ENCODE measurements around the gene TSPAN6. TPM values are rescaled to one million over a fixed set of nuclear protein-coding genes. Genes with fewer than 3 reads are reported as not detected.

TSPAN6 gene
- total and polyA plus RNA-seq, 2 donors (not counting 1 experiment from before 2014, with no cell fraction given), result 29.2 to 34.1 TPM

DNA sequence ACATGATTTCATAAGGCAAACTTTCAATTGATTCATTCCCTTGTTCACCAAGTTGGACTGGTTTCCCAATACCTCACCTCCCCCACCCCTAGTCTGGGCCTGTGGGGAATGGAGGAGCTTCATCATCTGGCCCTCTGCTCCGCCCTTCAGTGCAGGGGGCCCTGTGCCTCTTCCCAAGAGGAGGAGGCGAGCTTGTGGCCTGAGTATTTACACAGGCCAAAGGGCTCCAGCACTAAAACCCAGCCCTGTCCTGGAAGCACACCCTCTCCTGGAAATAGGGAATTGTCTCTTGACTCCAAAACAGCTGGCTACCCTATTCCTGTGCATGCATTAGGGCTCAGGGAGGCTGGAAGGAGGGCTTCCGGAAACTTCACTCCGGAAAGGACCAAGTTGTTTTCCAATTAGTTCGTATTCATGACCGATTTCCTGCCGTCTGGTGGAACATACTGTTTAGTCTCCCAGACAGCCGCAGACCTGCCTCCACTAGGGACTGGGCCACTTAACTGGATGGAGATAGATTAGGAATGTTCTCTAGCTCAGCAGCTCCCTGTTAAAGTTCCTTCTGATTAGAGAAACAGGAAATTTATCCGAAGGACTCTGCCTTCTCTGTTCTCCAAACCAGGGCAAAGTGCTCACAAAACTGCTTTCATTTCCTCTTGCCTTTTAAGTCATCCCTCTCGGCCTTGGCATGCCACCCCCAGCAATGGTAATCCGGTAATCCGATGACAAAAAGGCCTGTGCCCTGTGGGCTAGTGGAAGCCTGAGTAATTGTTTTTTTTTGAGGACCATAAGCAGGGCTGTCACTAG is 13.1 kb upstream of the TSPAN6 start:
- Histone ChIP-seq H3K4me2 (ENCODE audit: extremely low read depth, insufficient read depth, low read length) (peak overlapping the region; percentile 83), H3K79me2 (ENCODE audit: control insufficient read depth, insufficient read depth, low read length) (peaks cover 7% of the 10 kb centered on the region), H2AFZ (ENCODE audit: low read length) (no peak overlapping the region), H3K4me3 (replicated peaks in 1 of 4; ENCODE audit: control extremely low read depth in 1 of 4, insufficient read depth in 1 of 4, low read depth in 3 of 4, low read length in 4 of 4) (peak overlapping the region in 3 of 4 experiments; percentile 2 to 27 (median 17)), H3K27ac (ENCODE audit: insufficient read depth, low read length) (peak overlapping the region; percentile 94), H3K36me3 (ENCODE audit: control insufficient read depth, insufficient read depth, low read length) (no peaks in the 10 kb centered on the region), H4K20me1 (ENCODE audit: control insufficient read depth, extremely low read depth, insufficient read depth, low read length) (no peaks in the 10 kb centered on the region), H3K27me3 (ENCODE audit: control insufficient read depth, insufficient read depth, low read length) (no peaks in the 10 kb centered on the region), H3K4me1 (ENCODE audit: control insufficient read depth, extremely low read depth, insufficient read depth, low read length) (peaks cover 28% of the 10 kb centered on the region), H3K9ac (ENCODE audit: insufficient read depth, low read length) (peak overlapping the region; percentile 62), H3K9me3 (ENCODE audit: control insufficient read depth, insufficient read depth, low read depth, low read length) (no peaks in the 10 kb centered on the region)
- TF ChIP-seq EZH2 (IDR thresholded peaks at IDR 0.05; ENCODE audit: low read length, missing control alignments), result no peak
- TF ChIP-seq, protein P1, sequence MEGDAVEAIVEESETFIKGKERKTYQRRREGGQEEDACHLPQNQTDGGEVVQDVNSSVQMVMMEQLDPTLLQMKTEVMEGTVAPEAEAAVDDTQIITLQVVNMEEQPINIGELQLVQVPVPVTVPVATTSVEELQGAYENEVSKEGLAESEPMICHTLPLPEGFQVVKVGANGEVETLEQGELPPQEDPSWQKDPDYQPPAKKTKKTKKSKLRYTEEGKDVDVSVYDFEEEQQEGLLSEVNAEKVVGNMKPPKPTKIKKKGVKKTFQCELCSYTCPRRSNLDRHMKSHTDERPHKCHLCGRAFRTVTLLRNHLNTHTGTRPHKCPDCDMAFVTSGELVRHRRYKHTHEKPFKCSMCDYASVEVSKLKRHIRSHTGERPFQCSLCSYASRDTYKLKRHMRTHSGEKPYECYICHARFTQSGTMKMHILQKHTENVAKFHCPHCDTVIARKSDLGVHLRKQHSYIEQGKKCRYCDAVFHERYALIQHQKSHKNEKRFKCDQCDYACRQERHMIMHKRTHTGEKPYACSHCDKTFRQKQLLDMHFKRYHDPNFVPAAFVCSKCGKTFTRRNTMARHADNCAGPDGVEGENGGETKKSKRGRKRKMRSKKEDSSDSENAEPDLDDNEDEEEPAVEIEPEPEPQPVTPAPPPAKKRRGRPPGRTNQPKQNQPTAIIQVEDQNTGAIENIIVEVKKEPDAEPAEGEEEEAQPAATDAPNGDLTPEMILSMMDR (conservative IDR thresholded peaks at IDR 0.05 in 1 of 2, IDR thresholded peaks at IDR 0.05 in 1 of 2; ENCODE audit: low read depth in 1 of 2, low read length in 2 of 2), result no peak
- peak; percentile 91 to 96 for DNase-seq (ENCODE audit: low read depth in 2 of 2)

DNA sequence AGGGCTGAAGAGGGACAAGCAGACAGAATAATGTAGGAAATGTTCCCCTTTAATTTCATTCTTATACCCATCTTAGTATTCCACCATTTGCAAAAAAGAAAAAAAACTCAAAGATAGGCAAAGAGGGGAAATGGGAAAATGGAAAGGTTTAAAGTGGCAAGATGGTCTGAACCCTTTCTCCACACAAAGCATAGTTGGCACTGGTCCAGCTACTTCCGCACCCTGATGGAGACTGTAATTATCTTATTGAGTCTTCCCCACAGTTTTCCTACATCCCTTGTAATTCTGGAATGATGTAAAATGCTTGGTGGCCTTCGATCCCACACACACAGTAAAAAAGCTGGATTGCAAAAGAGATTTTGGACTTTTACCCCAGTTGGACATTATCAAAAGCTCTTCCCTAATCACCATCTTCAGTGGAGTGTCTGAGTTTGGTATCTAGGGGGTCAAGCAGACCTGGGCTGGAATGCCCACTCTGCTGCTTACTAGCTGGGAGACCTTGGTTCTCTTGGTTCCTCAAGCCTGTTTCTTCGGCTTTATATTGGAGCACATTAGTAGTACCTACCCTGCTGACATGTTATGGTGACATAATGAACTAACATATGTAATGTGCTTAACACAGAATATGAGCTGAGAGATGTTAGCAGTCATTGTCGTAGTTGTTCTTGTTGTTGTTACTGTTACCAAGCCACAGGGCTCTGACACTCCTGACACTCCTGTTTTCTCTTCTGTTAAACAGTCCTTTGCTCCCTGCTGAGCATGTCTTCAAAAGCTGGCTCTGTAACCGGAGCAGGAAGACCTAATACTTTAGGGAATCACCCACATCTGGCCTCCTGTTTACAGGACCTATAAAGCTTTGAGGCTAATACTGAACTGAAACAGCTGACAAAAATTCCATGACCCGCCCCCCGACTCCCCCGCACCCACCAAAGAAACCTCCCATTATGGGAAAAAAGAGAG is 12.1 kb upstream of the TSPAN6 start:
- H3K9ac ChIP-seq (ENCODE audit: insufficient read depth, low read length), result peak overlapping the region; percentile 44
- no peaks in the 10 kb centered on the region for H3K27me3 ChIP-seq (ENCODE audit: control insufficient read depth, insufficient read depth, low read length)
- H3K79me2 ChIP-seq (ENCODE audit: control insufficient read depth, insufficient read depth, low read length), result peaks cover 12% of the 10 kb centered on the region
- DNase-seq (ENCODE audit: low read depth in 2 of 2), result peak; percentile 74 to 85
- H3K4me2 ChIP-seq (ENCODE audit: extremely low read depth, insufficient read depth, low read length), result peak overlapping the region; percentile 64
- TF ChIP-seq, protein P1 (conservative IDR thresholded peaks at IDR 0.05 in 1 of 2, IDR thresholded peaks at IDR 0.05 in 1 of 2; ENCODE audit: low read depth in 1 of 2, low read length in 2 of 2), result no peak
- TF ChIP-seq EZH2 (IDR thresholded peaks at IDR 0.05; ENCODE audit: low read length, missing control alignments), result no peak
- H3K4me1 ChIP-seq (ENCODE audit: control insufficient read depth, extremely low read depth, insufficient read depth, low read length), result peaks cover 28% of the 10 kb centered on the region
- peak overlapping the region; percentile 94 for H3K27ac ChIP-seq (ENCODE audit: insufficient read depth, low read length)
- H3K36me3 ChIP-seq (ENCODE audit: control insufficient read depth, insufficient read depth, low read length), result no peaks in the 10 kb centered on the region
- no peak overlapping the region for H2AFZ ChIP-seq (ENCODE audit: low read length)
- no peaks in the 10 kb centered on the region for H3K9me3 ChIP-seq (ENCODE audit: control insufficient read depth, insufficient read depth, low read depth, low read length)
- peak overlapping the region in 3 of 4 experiments; percentile 12 to 27 (median 22) for H3K4me3 ChIP-seq (replicated peaks in 1 of 4; ENCODE audit: control extremely low read depth in 1 of 4, insufficient read depth in 1 of 4, low read depth in 3 of 4, low read length in 4 of 4)
- H4K20me1 ChIP-seq (ENCODE audit: control insufficient read depth, extremely low read depth, insufficient read depth, low read length), result no peaks in the 10 kb centered on the region

DNA sequence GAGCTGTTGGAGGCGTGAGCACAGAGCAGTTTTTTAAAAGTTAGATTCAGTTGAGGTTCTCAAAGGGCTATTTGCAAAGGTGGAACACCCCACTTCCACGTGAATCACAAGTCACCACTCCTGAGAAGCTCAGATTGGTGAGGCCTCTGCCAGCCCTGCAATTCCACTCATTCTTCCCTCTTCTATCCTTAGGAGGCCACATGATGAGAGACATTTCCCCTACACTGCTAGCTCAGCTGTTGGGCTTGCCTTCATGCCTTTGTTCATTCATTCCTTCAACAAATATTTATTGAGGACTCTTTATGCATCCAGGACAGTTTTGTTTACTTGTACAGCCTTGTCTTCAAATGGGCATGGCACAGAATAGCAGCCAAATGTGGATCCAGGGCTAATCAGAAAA is 11.1 kb upstream of the TSPAN6 start:
- TF ChIP-seq, protein P1 (conservative IDR thresholded peaks at IDR 0.05 in 1 of 2, IDR thresholded peaks at IDR 0.05 in 1 of 2; ENCODE audit: low read depth in 1 of 2, low read length in 2 of 2), result no peak
- no peak for TF ChIP-seq EZH2 (IDR thresholded peaks at IDR 0.05; ENCODE audit: low read length, missing control alignments)
- no peak overlapping the region for H3K9ac ChIP-seq (ENCODE audit: insufficient read depth, low read length)
- peak overlapping the region; percentile 19 for H3K4me2 ChIP-seq (ENCODE audit: extremely low read depth, insufficient read depth, low read length)
- no peak overlapping the region for H3K4me3 ChIP-seq (replicated peaks in 1 of 4; ENCODE audit: control extremely low read depth in 1 of 4, insufficient read depth in 1 of 4, low read depth in 3 of 4, low read length in 4 of 4)
- H3K36me3 ChIP-seq (ENCODE audit: control insufficient read depth, insufficient read depth, low read length), result no peaks in the 10 kb centered on the region
- peak overlapping the region; percentile 94 for H3K27ac ChIP-seq (ENCODE audit: insufficient read depth, low read length)
- peaks cover 12% of the 10 kb centered on the region for H3K79me2 ChIP-seq (ENCODE audit: control insufficient read depth, insufficient read depth, low read length)
- H2AFZ ChIP-seq (ENCODE audit: low read length), result no peak overlapping the region
- peaks cover 33% of the 10 kb centered on the region for H3K4me1 ChIP-seq (ENCODE audit: control insufficient read depth, extremely low read depth, insufficient read depth, low read length)
- no peaks in the 10 kb centered on the region for H3K27me3 ChIP-seq (ENCODE audit: control insufficient read depth, insufficient read depth, low read length)
- no peaks in the 10 kb centered on the region for H3K9me3 ChIP-seq (ENCODE audit: control insufficient read depth, insufficient read depth, low read depth, low read length)
- H4K20me1 ChIP-seq (ENCODE audit: control insufficient read depth, extremely low read depth, insufficient read depth, low read length), result no peaks in the 10 kb centered on the region
- peak in 1 of 2 donors; percentile 30 for DNase-seq (ENCODE audit: low read depth in 2 of 2)
